DMS 273 treated with DMSO at 0.1 percent for 48 hours (cell line): ENCODE data around the gene FAM120B.

Experiments
- DNase-seq: peaks from one replicate; lab custom pipeline; 2025; lab: John Stamatoyannopoulos, UW

FAM120B gene

DNA sequence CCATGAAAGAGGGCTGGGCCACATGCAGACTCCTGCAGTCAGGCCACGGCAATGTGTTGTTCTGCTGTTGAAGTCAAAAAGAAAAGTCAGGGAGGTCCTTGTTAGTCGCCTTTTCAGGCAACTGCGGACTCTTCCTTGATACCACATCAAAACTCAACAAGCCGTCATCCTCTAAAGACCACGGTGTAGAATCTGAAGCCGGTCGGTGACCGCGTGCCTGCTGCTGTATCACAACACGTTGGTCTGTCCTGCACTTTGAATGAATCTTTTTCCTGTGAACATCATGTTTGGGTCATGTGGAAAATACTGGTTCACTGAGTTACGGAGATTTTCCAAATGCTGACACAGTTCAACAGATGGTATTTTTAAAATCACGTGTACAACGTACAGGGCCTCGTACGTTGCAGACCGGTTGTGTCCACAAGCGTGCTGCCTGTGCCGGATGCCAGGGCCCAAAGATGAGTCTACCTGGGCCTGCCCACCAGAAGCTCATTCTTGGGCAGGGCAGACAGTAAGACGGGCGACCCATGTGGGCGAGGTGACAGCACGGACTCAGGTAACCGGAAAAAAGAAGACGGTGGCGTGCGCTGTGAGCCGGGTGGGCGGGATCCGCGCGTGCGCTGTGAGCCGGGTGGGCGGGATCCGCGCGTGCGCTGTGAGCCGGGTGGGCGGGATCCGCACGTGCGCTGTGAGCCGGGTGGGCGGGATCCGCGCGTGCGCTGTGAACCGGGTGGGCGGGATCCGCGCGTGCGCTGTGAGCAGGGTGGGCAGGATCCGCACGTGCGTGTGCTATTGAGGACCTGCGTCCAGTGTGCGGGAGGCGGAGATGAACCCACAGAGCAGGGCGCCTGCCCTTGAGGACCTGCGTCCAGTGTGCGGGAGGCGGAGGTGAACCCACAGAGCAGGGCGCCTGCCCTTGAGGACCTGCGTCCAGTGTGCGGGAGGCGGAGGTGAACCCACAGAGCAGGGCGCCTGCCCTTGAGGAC lies 114.5 kb downstream of the FAM120B start:
- no peak for DNase-seq

DNA sequence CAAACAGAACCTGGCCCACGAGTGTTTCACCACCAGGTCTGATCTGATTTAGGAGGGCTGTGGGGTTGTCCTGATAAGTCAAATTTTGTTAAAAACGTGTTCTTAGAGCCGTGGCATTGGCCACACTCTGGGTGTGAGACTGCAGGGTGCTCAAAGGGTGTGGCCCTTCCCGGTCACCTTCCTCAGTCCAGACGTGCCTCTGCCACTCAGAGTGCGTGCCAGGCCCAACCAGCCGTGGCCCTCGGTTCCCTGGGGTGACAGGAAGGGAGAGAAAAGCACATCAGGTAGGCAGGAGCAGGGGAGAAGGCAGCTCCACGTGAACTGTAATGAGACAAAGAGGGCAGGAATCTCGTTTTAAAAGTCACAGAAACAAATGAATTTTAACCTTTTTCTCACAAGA lies 115.4 kb downstream of the FAM120B start:
- DNase-seq: no peak

DNA sequence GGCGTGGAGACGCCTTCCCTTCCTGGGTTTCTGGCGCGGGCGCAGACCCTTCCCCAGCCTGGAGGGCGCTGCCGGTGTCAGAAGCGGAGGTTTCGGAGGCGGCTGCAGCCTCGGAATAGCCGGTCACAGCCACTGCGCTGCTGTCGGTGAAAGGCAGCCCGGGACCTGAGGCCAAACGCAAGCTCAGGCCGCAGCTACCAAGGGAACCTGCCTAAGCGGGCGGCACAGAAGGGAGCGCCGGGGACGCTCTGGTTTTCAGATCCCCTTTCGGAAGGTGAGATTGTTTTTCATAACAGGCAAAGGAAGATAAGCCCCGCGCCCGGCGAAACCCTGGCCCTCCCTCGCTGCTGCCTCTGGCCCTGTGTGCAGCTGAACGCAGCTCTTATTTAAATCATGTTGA lies 116.5 kb downstream of the FAM120B start:
- DNase-seq: no peak

DNA sequence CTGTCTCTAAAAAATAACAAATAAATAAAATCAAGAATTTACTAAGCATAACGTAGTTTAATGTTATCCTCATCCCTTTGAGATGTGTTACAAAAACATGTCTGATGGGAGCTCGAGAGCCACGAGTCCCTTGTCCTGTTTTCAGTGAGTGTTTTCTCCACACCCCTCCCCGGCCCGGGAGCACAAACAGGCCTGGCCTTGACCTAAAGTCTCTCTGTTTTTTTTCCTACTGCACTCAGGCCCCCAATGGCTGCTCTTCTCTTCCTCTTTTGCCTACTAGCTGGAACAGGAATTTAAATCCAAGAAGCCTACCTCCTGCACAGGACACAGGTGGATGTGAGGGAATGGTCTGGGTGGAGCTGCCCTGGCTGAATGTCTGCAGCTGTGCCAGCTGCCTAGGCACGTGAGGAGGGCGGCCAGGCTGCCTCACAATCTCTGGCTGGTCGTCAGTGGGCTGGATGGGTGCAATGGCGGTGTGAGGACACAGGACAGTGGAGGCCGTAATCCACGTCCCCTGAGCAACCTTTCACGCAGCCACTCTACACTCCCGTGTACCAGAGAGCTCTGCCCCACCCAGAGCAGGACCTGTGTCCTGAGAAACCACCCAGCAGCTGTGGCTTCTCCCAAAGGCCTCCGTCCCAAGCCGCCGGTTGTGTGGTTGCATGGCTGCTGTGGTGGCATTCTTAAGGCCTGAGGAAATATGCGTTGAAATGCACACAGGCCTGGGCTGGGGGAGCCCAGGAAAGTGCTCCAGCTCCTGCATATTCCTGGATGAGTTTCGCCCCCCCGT lies 117.5 kb downstream of the FAM120B start:
- DNase-seq: no peak

DNA sequence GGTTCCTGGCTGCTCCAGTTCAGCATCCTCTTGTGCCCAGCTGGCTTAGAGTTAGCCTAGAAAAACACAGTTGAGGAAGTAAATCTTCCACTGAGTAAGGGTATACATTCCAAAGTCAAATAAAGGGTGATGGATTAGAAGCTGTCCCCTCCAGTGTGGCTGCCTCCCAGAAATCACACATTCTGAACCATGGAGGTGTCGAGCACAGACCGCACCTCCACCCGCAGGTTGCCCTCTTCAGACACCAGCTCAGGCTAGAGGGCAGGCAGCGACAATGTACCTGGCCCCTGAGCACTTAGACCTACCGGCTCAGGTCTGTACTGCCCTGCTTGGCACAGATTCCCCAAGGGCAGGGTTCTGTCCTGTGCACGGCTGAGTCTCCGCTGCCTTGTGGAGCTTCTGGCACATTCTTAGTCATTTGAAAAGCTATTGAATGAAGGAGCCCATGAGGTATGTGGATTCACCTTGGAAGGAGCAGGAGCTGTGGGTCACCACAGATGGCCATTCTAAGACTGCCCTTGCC lies 118.1 kb downstream of the FAM120B start:
- DNase-seq: no peak

DNA sequence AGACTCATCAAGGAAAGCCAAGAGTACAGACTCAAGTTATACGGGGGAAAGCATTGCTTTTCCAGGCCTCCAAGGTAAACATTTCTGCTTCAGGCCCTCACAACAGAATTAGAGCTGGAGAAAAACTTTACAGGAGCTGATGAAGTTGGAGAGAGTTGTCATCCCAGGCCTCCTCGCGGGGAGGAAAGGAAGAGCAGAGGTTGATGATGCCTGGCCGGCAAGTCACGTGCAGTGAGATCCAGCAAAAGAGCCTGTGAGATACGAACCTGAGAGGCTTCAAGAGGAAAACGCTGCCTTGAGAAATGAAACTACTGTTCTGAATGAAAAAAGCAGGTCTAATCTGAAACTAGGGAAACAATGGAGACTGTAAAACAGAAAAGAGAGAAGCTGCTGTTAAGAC lies 122.9 kb downstream of the FAM120B start:
- DNase-seq: no peak

DNA sequence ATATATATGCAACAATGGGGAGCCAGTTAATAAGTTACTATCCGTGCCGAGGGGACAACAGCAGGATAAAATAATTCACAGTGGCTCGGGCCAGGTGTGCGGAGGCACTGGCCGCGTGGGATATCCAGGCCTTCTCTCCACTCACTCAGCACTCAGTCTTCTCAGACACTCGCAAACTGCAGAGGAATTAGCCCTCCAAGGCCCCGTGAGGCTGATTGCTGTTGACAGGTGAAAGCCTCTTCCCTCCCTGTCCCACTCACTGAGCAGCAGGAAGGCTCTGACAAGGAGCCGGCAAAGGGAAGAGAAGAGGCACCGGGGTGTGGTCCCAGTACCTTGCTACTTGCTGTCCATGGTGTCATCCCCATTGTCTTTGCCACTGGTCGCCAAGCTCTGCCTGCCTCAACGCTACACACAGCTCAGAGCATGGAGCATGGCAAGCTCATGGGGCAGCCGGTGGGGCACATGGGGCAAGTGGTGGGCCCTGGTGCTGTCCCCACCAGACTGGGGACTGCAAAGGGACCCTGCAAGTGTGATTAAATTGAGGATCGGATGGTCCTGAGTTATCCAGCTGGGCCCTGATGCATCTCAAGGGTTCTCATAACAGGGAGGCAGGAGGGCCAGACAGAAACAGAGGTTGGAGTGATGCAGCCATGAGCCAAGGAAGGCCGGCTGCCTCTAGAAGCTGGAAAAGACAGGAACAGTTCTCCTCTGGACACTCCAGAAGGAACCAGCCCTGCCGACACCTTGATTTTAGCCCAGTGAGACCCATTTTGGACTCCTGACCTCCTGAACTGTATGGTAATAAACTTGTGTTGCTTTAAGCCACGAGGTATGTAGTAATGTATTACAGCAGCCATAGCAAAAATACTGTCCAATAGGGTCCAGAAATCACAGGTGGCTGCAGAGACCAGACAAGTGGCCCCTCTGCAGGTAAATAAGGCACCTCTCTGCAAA lies 126.9 kb downstream of the FAM120B start:
- DNase-seq: no peak

DNA sequence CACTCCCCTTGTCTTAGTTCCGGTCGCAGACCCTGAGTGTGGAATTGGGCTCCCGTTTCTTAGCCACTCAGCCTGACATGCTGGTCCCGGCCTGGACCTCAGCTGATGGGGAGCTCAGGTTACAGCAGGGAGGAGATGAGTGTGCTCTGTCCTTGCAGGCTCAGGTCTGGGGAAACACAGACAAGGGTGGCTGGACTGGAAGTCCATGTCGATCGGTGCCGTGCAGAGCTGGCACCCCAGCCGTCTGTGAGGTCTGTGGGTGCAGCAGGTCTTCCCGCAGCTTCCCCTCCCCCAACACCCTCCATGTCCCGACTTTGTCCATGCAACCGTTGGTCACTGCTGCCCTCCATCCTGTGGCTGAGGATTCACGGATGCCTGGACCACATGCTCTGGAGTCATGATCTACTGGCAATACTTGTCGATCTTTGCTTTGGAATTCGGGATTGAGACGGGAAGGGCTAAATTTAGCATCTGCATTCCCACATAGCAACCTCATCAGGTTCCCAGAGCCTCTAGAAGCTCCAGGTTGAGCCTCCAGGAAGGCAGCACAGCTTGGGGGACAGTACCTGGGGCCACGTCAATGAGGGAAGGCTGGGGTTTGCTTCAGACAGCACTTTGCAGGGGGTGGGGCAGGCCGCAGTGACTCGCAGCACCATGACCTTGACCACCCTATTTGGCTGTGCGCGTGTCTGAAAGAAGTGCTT lies 127.7 kb downstream of the FAM120B start:
- no peak for DNase-seq

DNA sequence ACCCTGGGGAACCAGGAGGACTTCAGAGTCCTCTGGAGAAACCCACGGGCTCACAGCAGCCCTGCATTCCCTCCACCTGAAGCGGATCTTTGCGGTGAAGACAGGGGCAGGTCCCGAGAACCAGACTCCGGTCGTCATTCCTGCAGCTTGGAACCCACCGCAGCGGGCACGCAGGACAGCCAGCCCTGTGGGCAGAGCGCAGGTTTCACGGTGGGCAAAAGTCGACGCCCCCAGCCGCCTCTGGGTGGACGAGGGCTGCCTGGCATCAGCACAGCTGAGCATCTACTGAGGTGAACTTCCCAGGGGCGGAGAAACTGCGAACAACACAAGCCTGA lies 128.2 kb downstream of the FAM120B start:
- DNase-seq: no peak

DNA sequence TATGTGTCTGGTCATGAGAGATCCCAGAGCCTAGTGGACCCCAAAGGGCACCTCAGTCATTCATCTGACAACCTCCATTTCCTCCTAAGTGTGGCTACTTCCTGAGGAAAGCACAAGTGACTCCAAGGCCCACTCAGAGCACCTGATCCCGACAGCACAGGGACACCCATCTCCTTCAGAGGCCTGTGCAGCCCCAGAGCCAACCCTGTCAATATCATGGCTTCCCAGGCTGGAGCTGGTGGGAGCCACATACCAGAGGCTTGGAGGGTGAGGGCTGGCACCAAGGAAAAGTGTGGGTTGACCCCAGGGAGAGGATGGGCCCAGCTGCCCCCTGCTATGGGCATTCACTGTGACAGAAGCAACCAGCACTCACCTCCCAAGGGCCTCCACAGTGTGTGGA lies 129.2 kb downstream of the FAM120B start:
- no peak for DNase-seq

DNA sequence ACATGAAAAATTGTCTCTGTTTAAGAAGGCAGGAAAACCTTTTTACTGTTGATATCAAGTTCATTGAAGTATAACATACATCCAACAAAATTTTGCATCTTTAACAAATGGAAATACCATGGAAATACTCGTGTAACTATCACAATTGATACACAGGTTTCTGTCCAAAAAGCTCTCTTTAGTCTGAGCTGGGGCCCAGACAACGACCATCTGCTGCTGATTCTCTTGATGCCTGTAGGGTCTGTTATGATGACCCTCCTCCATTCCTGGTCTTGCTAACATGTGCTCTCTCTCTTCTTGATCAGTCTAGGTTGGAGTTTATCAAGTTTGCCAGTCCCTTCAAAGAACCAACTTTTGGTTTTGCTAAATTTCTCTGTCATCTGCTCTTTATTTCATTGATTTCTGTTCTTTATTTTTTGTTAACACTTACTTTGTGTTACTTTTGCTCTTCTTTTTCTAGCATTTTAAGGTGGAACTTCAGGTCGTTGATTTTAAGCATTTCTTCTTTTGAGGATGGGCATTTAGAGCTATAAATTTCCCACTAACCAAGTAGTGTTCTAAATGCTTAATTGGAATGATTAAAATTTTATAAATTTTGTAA lies 129.8 kb downstream of the FAM120B start:
- DNase-seq: no peak

DNA sequence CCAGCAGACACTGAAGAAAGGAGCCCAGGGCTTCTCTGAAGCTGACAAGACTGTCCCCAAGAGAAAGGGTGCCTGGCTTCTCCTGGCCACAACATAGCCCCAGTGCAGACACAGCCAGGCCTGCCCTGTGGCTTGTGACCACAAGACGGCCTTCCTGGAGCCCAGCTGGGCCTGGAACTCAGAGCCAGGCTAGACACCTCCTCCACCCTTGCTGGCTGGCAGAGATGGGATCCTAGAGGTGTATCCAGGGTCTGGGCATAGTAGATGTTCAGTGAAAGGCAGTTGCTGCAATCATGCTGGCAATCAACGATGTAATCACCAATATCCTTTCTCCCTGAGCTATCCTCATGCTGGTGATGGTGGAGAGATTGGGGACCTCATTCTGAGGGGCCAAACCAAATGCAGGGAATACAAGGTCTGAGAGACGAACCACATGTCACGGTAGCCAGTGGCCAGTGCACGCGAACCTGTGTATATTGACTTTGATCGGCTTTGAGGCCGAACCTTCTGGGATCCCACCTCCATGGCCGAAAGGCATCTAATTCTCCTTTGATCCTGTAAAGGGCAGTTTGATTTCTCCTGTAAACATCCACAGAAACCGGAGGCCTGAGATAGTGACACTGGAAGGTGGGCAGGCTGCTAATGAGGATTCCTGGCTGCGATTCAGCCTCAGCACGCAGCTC lies 131.3 kb downstream of the FAM120B start:
- DNase-seq: no peak

DNA sequence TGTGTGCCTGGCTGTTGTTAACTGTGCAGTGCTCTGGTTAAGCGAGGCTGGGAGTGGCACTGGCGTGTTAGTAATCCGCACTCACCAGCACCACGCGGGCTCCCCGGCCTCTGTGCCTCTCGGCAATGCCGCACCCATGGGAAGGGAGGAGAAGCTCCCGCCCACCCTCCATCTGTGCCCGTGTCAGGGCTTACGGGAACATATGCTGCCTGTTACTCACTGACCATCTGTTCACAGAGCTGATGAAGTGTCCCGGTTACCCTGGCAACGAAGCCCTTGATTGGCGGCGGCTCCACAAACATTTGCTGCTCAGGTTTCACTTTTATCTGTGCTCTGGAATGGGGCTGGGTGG lies 131.8 kb downstream of the FAM120B start:
- DNase-seq: peak; percentile 99

DNA sequence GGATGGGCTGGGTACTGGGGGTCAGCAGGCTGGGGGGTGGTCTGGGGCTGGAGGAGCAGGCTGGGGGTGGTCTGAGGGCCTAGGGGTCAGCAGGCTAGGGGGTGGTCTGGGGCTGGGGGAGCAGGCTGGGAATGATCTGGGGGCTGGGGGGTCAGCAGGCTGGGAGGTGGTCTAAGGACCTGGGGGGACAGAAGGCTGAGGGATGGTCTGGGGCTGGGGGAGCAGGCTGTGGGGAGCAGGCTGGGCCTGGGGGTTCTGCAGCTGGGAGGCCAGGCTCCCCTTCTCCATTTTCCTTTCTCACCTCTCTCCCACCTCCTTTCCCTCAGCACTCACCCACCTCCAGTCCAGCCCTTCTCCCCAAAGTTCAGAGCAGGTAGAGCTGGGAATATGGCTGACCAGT lies 132.3 kb downstream of the FAM120B start:
- no peak for DNase-seq

DNA sequence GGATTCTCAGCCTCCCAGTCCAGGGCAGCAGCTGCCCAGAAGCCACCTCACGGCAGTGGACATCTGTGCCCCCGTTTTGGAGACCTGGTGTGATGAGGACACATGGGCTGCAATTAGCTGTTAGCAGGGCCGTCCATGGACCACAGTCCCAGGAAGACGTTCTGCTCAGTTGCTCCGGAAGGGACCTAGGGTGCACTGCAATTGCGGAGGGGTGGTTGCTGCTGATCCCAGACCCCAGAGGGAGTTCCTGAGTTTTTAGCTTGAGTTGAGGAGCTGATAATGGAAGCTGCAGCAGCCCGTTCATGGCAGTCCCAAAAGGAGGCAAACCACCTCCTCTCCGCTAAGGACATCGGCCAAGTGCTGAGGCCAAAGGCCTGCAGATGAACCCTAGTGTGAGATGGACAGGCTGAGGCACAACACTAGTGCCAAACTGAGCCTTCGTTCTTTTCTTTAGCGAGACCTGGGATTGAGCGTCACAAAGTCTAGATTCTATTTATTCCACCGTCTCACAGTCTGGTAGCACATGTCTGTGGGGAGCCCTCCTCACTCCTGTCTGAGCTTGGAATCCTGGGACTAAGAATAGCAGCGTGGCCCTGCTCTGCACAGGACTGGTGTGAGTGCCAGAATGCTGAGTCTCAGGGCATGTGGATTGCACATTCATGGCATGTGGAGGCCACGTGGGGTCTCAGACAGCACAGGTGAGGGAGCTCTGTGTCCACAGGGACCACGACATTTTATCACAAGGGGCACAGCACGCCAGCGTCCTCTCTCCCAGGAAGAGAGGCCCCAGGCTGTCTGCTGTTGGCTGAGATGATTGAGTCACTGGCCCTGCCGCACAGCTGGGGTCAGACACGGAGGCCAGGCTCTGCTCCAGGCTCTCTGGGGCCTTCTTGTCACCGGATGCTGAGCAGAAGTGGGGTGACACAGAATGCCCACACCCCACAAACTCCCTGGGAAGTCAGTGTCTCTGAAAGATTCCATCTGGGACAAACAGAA lies 133.1 kb downstream of the FAM120B start:
- DNase-seq: no peak

DNA sequence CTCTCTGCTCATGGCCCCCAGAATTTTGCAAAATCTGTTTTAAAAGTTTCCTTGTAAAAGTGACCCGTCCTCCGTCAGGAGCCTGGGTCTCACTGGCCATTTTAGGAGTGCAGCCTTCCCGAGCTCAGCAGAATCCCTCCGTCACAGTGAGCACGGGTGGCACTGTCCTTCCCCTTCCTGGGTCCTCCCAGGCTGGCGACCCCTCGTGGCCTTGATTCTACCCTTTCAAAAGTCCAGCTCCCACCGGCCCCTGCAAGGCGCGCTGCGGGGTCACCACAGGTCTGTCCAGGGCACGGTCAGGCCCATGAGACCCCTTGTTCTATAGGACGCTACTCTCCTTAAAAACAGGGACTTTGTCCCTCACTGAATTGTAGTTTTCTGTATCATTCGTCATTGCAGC lies 133.9 kb downstream of the FAM120B start:
- no peak for DNase-seq

DNA sequence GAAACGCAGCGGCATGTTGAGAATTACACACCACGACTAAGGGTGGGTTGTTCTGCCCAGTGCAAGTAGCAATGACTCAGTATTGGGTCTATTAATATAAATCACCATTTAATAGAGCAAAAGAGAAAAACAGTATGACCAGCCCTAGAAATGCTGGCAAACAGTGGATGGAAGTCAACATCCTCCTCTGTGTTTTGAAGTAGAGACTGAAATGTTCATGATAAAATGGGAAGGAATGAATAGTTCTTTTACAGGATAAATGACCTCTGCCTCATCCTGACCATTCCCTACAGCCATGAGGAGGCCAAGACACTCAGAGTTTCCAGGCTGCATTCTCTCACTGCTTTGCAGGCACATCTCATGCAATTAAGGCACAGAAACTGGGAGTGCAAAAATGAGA lies 134.8 kb downstream of the FAM120B start:
- DNase-seq: no peak

DNA sequence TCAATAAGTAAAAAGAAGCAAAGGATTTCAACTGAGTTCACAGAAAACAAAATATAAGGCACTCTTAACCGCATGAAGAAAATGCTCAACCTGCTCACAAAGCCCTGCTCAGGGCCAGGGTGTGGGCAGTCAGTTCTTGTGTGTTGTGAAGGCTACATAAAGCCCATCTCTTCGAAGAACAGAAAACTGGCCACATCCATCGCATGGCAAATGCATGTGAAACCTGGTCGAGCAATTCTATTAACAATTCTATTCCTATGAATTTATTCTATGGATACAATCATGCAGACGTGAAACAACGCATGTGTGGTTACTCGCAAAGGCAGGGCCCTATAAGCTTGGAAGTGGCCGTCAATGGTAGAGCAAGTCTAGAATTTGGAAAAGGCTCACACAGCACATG lies 136.0 kb downstream of the FAM120B start:
- no peak for DNase-seq

DNA sequence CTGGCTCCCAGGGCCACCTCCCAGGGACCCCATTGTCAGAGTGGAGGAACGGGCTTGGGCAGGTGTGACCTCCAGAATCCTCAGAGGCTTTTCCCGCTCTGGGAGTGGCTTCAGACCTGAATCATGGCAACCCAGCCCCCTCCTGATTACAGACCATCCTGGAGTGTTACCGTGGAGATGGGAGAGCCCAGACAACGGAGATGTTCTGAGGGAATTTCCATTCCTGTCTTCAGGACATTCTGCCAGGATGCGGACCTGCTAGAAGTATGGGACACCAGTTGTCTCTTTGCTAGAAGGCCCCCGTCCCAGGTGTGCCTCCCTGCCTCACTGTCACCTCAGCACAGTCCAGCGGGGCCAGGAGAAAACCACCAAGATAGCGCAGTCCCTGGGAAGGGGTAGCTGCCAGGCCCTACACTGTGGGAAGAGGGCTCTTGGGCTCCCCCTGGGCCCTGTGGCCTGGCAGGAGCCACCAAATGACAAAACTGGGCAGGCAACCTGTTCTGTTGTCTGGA lies 136.6 kb downstream of the FAM120B start:
- DNase-seq: no peak
